ENCODE data around the gene MVD. TPM values are rescaled to one million over a fixed set of nuclear protein-coding genes. Genes with fewer than 3 reads are reported as not detected.
A peak's percentile ranks its signal among the peaks of the same experiment; 100 is the strongest.

MVD gene
- total and polyA plus RNA-seq, 2 of the 13 experiments (the other 11 are each of a cell fraction or from before 2014, with no cell fraction given), result 28.1 to 187 TPM

GRCh38 chr16:88649195-88649923 is 13.5 kb downstream of the MVD start (continued):
- TF ChIP-seq GMEB2 (CRISPR knock-in tag; IDR thresholded peaks at IDR 0.05; ENCODE audit: low read depth) (no peak), SRSF4 (IDR thresholded peaks at IDR 0.05; ENCODE audit: low read depth, low read length, poor library complexity, severe bottlenecking) (no peak), FOXM1 (CRISPR knock-in tag; IDR thresholded peaks at IDR 0.05) (no peak), NR2F2 (IDR thresholded peaks at IDR 0.05; ENCODE audit: borderline replicate concordance, low read depth) (no peak), TAF1 (CRISPR knock-in tag; IDR thresholded peaks at IDR 0.05) (0 out of 2 replicates have a peak, but pooled peaks have one; percentile 10), NR2C2 (CRISPR knock-in tag; IDR thresholded peaks at IDR 0.05; ENCODE audit: borderline replicate concordance) (no peak), ZNF615 (CRISPR knock-in tag; IDR thresholded peaks at IDR 0.05; ENCODE audit: borderline replicate concordance) (no peak), ZBTB20 (CRISPR knock-in tag; IDR thresholded peaks at IDR 0.05; ENCODE audit: borderline replicate concordance, low read depth) (no peak), E2F1 (CRISPR knock-in tag; IDR thresholded peaks at IDR 0.05) (no peak), SMAD3 (CRISPR knock-in tag; IDR thresholded peaks at IDR 0.05) (no peak; the same call in 1 of the 2 replicates), ZNF281 (CRISPR knock-in tag; IDR thresholded peaks at IDR 0.05; ENCODE audit: borderline replicate concordance) (no peak; the same call in 1 of the 2 replicates), ZNF629 (CRISPR knock-in tag; conservative IDR thresholded peaks at IDR 0.05) (no peak), ARNT (IDR thresholded peaks at IDR 0.05) (no peak), ZNF550 (CRISPR knock-in tag; IDR thresholded peaks at IDR 0.05; ENCODE audit: borderline replicate concordance) (peak; percentile 15; the same call in 1 of the 2 replicates), TEF (CRISPR knock-in tag; IDR thresholded peaks at IDR 0.05) (no peak), ZNF768 (CRISPR knock-in tag; IDR thresholded peaks at IDR 0.05) (peak; percentile 2; the same call in 1 of the 2 replicates), ATAD3A (CRISPR knock-in tag; IDR thresholded peaks at IDR 0.05) (0 out of 2 replicates have a peak, but pooled peaks have one; percentile 10)
- TF ChIP-seq, protein P1, sequence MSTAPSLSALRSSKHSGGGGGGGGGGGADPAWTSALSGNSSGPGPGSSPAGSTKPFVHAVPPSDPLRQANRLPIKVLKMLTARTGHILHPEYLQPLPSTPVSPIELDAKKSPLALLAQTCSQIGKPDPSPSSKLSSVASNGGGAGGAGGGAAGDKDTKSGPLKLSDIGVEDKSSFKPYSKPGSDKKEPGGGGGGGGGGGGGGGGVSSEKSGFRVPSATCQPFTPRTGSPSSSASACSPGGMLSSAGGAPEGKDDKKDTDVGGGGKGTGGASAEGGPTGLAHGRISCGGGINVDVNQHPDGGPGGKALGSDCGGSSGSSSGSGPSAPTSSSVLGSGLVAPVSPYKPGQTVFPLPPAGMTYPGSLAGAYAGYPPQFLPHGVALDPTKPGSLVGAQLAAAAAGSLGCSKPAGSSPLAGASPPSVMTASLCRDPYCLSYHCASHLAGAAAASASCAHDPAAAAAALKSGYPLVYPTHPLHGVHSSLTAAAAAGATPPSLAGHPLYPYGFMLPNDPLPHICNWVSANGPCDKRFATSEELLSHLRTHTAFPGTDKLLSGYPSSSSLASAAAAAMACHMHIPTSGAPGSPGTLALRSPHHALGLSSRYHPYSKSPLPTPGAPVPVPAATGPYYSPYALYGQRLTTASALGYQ (CRISPR knock-in tag; IDR thresholded peaks at IDR 0.05), result no peak
- TF ChIP-seq, protein P2, sequence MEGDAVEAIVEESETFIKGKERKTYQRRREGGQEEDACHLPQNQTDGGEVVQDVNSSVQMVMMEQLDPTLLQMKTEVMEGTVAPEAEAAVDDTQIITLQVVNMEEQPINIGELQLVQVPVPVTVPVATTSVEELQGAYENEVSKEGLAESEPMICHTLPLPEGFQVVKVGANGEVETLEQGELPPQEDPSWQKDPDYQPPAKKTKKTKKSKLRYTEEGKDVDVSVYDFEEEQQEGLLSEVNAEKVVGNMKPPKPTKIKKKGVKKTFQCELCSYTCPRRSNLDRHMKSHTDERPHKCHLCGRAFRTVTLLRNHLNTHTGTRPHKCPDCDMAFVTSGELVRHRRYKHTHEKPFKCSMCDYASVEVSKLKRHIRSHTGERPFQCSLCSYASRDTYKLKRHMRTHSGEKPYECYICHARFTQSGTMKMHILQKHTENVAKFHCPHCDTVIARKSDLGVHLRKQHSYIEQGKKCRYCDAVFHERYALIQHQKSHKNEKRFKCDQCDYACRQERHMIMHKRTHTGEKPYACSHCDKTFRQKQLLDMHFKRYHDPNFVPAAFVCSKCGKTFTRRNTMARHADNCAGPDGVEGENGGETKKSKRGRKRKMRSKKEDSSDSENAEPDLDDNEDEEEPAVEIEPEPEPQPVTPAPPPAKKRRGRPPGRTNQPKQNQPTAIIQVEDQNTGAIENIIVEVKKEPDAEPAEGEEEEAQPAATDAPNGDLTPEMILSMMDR (CRISPR knock-in tag; IDR thresholded peaks at IDR 0.05), result no peak

Data from HepG2 (cell line).